DND-41 (cell line): Measurements from ENCODE around the gene MSGN1.

Experiments used
- CTCF ChIP-seq: IDR thresholded peaks from 2 replicates; pipeline ENCODE4 v1.5.1; 2012; ENCODE audit warnings: borderline replicate concordance, low read length, moderate library complexity, mild to moderate bottlenecking; ENCODE audit not compliant: poor library complexity, severe bottlenecking; ENCODE audit errors: extremely low read depth
- EZH2 ChIP-seq: IDR thresholded peaks from 3 replicates; pipeline ENCODE4 v1.6.1; 2012; ENCODE audit warnings: borderline replicate concordance, low read depth, mild to moderate bottlenecking, moderate library complexity, low read length, inconsistent platforms; ENCODE audit not compliant: severe bottlenecking

- no peak for TF ChIP-seq CTCF
- no peak for TF ChIP-seq EZH2
Observed at GRCh38 chr2:17772532-17772931, 43.7 kb upstream of the MSGN1 start.
